GM08714 (cell line): Measurements from ENCODE around the gene CCN5.

Experiments
- H3K4me3 ChIP-seq: fragments of 200-500 bp; sonication (Bioruptor generic); 2 replicates; pipeline ENCODE4 v1.5.1; 2014; ENCODE audit warnings: mild to moderate bottlenecking, low read length, inconsistent platforms
- ZNF274 ChIP-seq: IDR thresholded peaks from 2 replicates; pipeline ENCODE4 v1.6.1; 2012; ENCODE audit warnings: mild to moderate bottlenecking, low read depth, low read length

The CCN5 gene

GRCh38 chr20:44732327-44732726 lies 17.2 kb downstream of the CCN5 start:
- no peak overlapping the region for H3K4me3 ChIP-seq
- no peak for TF ChIP-seq ZNF274

- no peak for TF ChIP-seq ZNF274
- no peak overlapping the region for H3K4me3 ChIP-seq
These were observed 18.3 kb downstream of the CCN5 start for GRCh38 chr20:44733341-44734069.

GRCh38 chr20:44734938-44735337 lies 19.8 kb downstream of the CCN5 start:
- H3K4me3 ChIP-seq, result no peak overlapping the region
- no peak for TF ChIP-seq ZNF274

- H3K4me3 ChIP-seq, result no peak overlapping the region
- TF ChIP-seq ZNF274, result no peak
These were observed 20.6 kb downstream of the CCN5 start for GRCh38 chr20:44735816-44736169.

GRCh38 chr20:44736170-44737021 lies 21.2 kb downstream of the CCN5 start:
- H3K4me3 ChIP-seq, result no peak overlapping the region
- TF ChIP-seq ZNF274, result no peak

GRCh38 chr20:44737116-44737515 lies 21.9 kb downstream of the CCN5 start:
- H3K4me3 ChIP-seq, result no peak overlapping the region
- no peak for TF ChIP-seq ZNF274

GRCh38 chr20:44738813-44739477 lies 23.8 kb downstream of the CCN5 start:
- no peak overlapping the region for H3K4me3 ChIP-seq
- no peak for TF ChIP-seq ZNF274

- no peak for TF ChIP-seq ZNF274
- no peak overlapping the region for H3K4me3 ChIP-seq
These were observed 24.8 kb downstream of the CCN5 start for GRCh38 chr20:44739942-44740341.

- H3K4me3 ChIP-seq, result no peak overlapping the region
- TF ChIP-seq ZNF274, result no peak
These were observed 27.3 kb downstream of the CCN5 start for GRCh38 chr20:44742304-44743079.

- no peak overlapping the region for H3K4me3 ChIP-seq
- TF ChIP-seq ZNF274, result no peak
These were observed 28.0 kb downstream of the CCN5 start for GRCh38 chr20:44743080-44743701.

- no peak for TF ChIP-seq ZNF274
- H3K4me3 ChIP-seq, result no peak overlapping the region
These were observed 28.9 kb downstream of the CCN5 start for GRCh38 chr20:44743916-44744655.

- no peak for TF ChIP-seq ZNF274
- no peak overlapping the region for H3K4me3 ChIP-seq
These were observed 30.0 kb downstream of the CCN5 start for GRCh38 chr20:44745122-44745597.
